ENCODE measurements around the gene TMEM131. TPM values are rescaled to one million over a fixed set of nuclear protein-coding genes. Genes with fewer than 3 reads are reported as not detected.

TMEM131 gene
- total and polyA plus RNA-seq, 2 experiments from 2014 or later, result 9.2 to 22.7 TPM

- TF ChIP-seq EZH2 (IDR thresholded peaks at IDR 0.05; ENCODE audit: low read depth, unreplicated experiment) (no peak), CTCF (conservative IDR thresholded peaks at IDR 0.05; ENCODE audit: low read depth in 2 of 2) (no peak)
- H3K9me3 Mint-ChIP-seq, result no peaks in the 10 kb centered on the region
- no peak for DNase-seq (ENCODE audit: low spot score)
Observed at GRCh38 chr2:97784953-97785352, 210.8 kb downstream of the TMEM131 start.

GRCh38 chr2:97781981-97782380 lies 213.8 kb downstream of the TMEM131 start:
- H3K9me2 ChIP-seq (ENCODE audit: insufficient read depth), result no peaks in the 10 kb centered on the region
- Mint-ChIP-seq H3K27me3 (ENCODE audit: insufficient read depth, low read depth, poor library complexity) (peaks cover 3% of the 10 kb centered on the region), H3K27ac (no peak overlapping the region), H3K36me3 (ENCODE audit: low read depth) (peaks cover 4% of the 10 kb centered on the region; the same call in 1 of the 3 replicates), H3K4me3 (no peak overlapping the region), H3K9me3 (no peaks in the 10 kb centered on the region), H3K4me1 (no peaks in the 10 kb centered on the region)
- 0 out of 2 replicates have a peak, but pooled peaks cover 3% of the 10 kb centered on the region for H3K36me3 ChIP-seq (ENCODE audit: insufficient read depth)
- H3K27ac ChIP-seq (ENCODE audit: low read depth), result no peak overlapping the region
- no peak overlapping the region for H3K4me2 ChIP-seq
- no peaks in the 10 kb centered on the region for H4K20me1 ChIP-seq (replicated peaks; ENCODE audit: insufficient read depth)
- H2AFZ ChIP-seq, result no peak overlapping the region
- no peak overlapping the region for H3K4me3 ChIP-seq
- no peaks in the 10 kb centered on the region for H3F3A ChIP-seq (replicated peaks; ENCODE audit: low read depth)
- H3K4me1 ChIP-seq (ENCODE audit: insufficient read depth), result no peaks in the 10 kb centered on the region
- DNase-seq (ENCODE audit: low spot score) (no peak), ATAC-seq (no peak)
- no peaks in the 10 kb centered on the region for H3K79me2 ChIP-seq (replicated peaks; ENCODE audit: insufficient read depth)
- no peaks in the 10 kb centered on the region for H3K27me3 ChIP-seq (ENCODE audit: insufficient read depth)
- TF ChIP-seq CREB1 (CRISPR knock-in tag; IDR thresholded peaks at IDR 0.05; ENCODE audit: low read depth), result no peak
- no peak for TF ChIP-seq EZH2 (IDR thresholded peaks at IDR 0.05; ENCODE audit: low read depth, unreplicated experiment)
- TF ChIP-seq REST (IDR thresholded peaks at IDR 0.05; ENCODE audit: unreplicated experiment), result no peak
- no peak for TF ChIP-seq CTCF (conservative IDR thresholded peaks at IDR 0.05; ENCODE audit: low read depth in 2 of 2)
- no peak for TF ChIP-seq POLR2AphosphoS5 (IDR thresholded peaks at IDR 0.05; ENCODE audit: low read depth)
- TF ChIP-seq ZNF114 (CRISPR knock-in tag; IDR thresholded peaks at IDR 0.05), result no peak
- TF ChIP-seq ZNF462 (CRISPR knock-in tag; IDR thresholded peaks at IDR 0.05), result no peak

More at GRCh38 chr2:97784953-97785352, 210.8 kb downstream of the TMEM131 start:
- ATAC-seq, result no peak
- Histone ChIP-seq H3K79me2 (replicated peaks; ENCODE audit: insufficient read depth) (no peaks in the 10 kb centered on the region), H3K36me3 (ENCODE audit: insufficient read depth) (0 out of 2 replicates have a peak, but pooled peaks cover 3% of the 10 kb centered on the region), H3K4me3 (no peak overlapping the region), H3K4me2 (no peak overlapping the region), H4K20me1 (replicated peaks; ENCODE audit: insufficient read depth) (no peaks in the 10 kb centered on the region), H2AFZ (no peak overlapping the region), H3F3A (replicated peaks; ENCODE audit: low read depth) (no peaks in the 10 kb centered on the region), H3K9me2 (ENCODE audit: insufficient read depth) (no peaks in the 10 kb centered on the region), H3K4me1 (ENCODE audit: insufficient read depth) (no peaks in the 10 kb centered on the region), H3K27ac (ENCODE audit: low read depth) (no peak overlapping the region), H3K27me3 (ENCODE audit: insufficient read depth) (no peaks in the 10 kb centered on the region)
- H3K4me3 Mint-ChIP-seq, result no peak overlapping the region
- no peak overlapping the region for H3K27ac Mint-ChIP-seq
- no peaks in the 10 kb centered on the region for H3K36me3 Mint-ChIP-seq (ENCODE audit: low read depth)
- H3K4me1 Mint-ChIP-seq, result no peaks in the 10 kb centered on the region
- peaks cover 6% of the 10 kb centered on the region for H3K27me3 Mint-ChIP-seq (ENCODE audit: insufficient read depth, low read depth, poor library complexity)
